ENCODE data around the gene PDZD7.
A peak's percentile ranks its signal among the peaks of the same experiment; 100 is the strongest.

PDZD7 gene

GRCh38 chr10:101044117-101044516, 13.2 kb upstream of the PDZD7 start:
- H3K27me3 ChIP-seq (replicated peaks; ENCODE audit: insufficient read depth, low read length) = peaks cover 8% of the 10 kb centered on the region

GRCh38 chr10:101043363-101043707, 12.4 kb upstream of the PDZD7 start:
- no peak for DNase-seq
- Histone ChIP-seq H3K36me3 (replicated peaks; ENCODE audit: insufficient read depth, low read length) (no peaks in the 10 kb centered on the region), H2AFZ (ENCODE audit: low read length) (peak overlapping the region; percentile 68), H3F3A (ENCODE audit: insufficient read depth, low read length) (peaks cover 7% of the 10 kb centered on the region; the same call in 1 of the 2 replicates), H3K9me2 (replicated peaks; ENCODE audit: insufficient read depth, low read length) (no peaks in the 10 kb centered on the region), H3K9me3 (replicated peaks; ENCODE audit: insufficient read depth, low read length) (no peaks in the 10 kb centered on the region), H3K4me1 (ENCODE audit: low read length) (peaks cover 17% of the 10 kb centered on the region), H3K79me2 (ENCODE audit: low read length) (no peaks in the 10 kb centered on the region), H3K4me2 (ENCODE audit: low read depth, low read length) (peak overlapping the region; percentile 75), H3K27ac (ENCODE audit: low read length) (peak overlapping the region; percentile 16; the same call in 1 of the 2 replicates), H3K27me3 (replicated peaks; ENCODE audit: insufficient read depth, low read length) (no peaks in the 10 kb centered on the region; the same call in 1 of the 2 replicates), H3K4me3 (ENCODE audit: low read length) (peak overlapping the region; percentile 75), H3K9ac (ENCODE audit: low read length) (peak overlapping the region; percentile 67; the same call in 1 of the 2 replicates), H4K20me1 (ENCODE audit: insufficient read depth, low read length) (no peaks in the 10 kb centered on the region)
- no peak for TF ChIP-seq CTCF (IDR thresholded peaks at IDR 0.05; ENCODE audit: low read length)
- TF ChIP-seq EZH2 (optimal IDR thresholded peaks at IDR 0.05; ENCODE audit: low read depth, low read length) = no peak
- TF ChIP-seq EZH2phosphoT487 (IDR thresholded peaks at IDR 0.05; ENCODE audit: low read length) = no peak

More at GRCh38 chr10:101044117-101044516, 13.2 kb upstream of the PDZD7 start:
- H3K79me2 ChIP-seq (ENCODE audit: low read length) = no peaks in the 10 kb centered on the region
- no peak overlapping the region for H2AFZ ChIP-seq (ENCODE audit: low read length)
- no peak overlapping the region for H3K4me2 ChIP-seq (ENCODE audit: low read depth, low read length)
- no peak overlapping the region for H3K27ac ChIP-seq (ENCODE audit: low read length)
- TF ChIP-seq EZH2 (optimal IDR thresholded peaks at IDR 0.05; ENCODE audit: low read depth, low read length) (no peak), CTCF (IDR thresholded peaks at IDR 0.05; ENCODE audit: low read length) (no peak), EZH2phosphoT487 (IDR thresholded peaks at IDR 0.05; ENCODE audit: low read length) (no peak)
- H3K36me3 ChIP-seq (replicated peaks; ENCODE audit: insufficient read depth, low read length) = no peaks in the 10 kb centered on the region
- H3K9me3 ChIP-seq (replicated peaks; ENCODE audit: insufficient read depth, low read length) = no peaks in the 10 kb centered on the region
- H3K9ac ChIP-seq (ENCODE audit: low read length) = no peak overlapping the region
- peaks cover 17% of the 10 kb centered on the region for H3K4me1 ChIP-seq (ENCODE audit: low read length)
- H3K9me2 ChIP-seq (replicated peaks; ENCODE audit: insufficient read depth, low read length) = no peaks in the 10 kb centered on the region
- DNase-seq = no peak
- H3F3A ChIP-seq (ENCODE audit: insufficient read depth, low read length) = peaks cover 7% of the 10 kb centered on the region; the same call in 1 of the 2 replicates
- no peak overlapping the region for H3K4me3 ChIP-seq (ENCODE audit: low read length)
- H4K20me1 ChIP-seq (ENCODE audit: insufficient read depth, low read length) = no peaks in the 10 kb centered on the region

GRCh38 chr10:101042667-101043362, 11.9 kb upstream of the PDZD7 start:
- H4K20me1 ChIP-seq (ENCODE audit: insufficient read depth, low read length) = no peaks in the 10 kb centered on the region
- DNase-seq = peak; percentile 96
- H2AFZ ChIP-seq (ENCODE audit: low read length) = peak overlapping the region; percentile 68
- H3K4me1 ChIP-seq (ENCODE audit: low read length) = peaks cover 17% of the 10 kb centered on the region
- H3K9me3 ChIP-seq (replicated peaks; ENCODE audit: insufficient read depth, low read length) = no peaks in the 10 kb centered on the region
- peaks cover 7% of the 10 kb centered on the region; the same call in 1 of the 2 replicates for H3F3A ChIP-seq (ENCODE audit: insufficient read depth, low read length)
- H3K9ac ChIP-seq (ENCODE audit: low read length) = peak overlapping the region; percentile 67
- peak overlapping the region; percentile 16; the same call in 1 of the 2 replicates for H3K27ac ChIP-seq (ENCODE audit: low read length)
- no peaks in the 10 kb centered on the region for H3K9me2 ChIP-seq (replicated peaks; ENCODE audit: insufficient read depth, low read length)
- peak overlapping the region; percentile 75 for H3K4me2 ChIP-seq (ENCODE audit: low read depth, low read length)
- no peaks in the 10 kb centered on the region for H3K36me3 ChIP-seq (replicated peaks; ENCODE audit: insufficient read depth, low read length)
- TF ChIP-seq EZH2 (optimal IDR thresholded peaks at IDR 0.05; ENCODE audit: low read depth, low read length) (no peak), CTCF (IDR thresholded peaks at IDR 0.05; ENCODE audit: low read length) (no peak), EZH2phosphoT487 (IDR thresholded peaks at IDR 0.05; ENCODE audit: low read length) (no peak)
- H3K27me3 ChIP-seq (replicated peaks; ENCODE audit: insufficient read depth, low read length) = no peaks in the 10 kb centered on the region; the same call in 1 of the 2 replicates
- peak overlapping the region; percentile 75 for H3K4me3 ChIP-seq (ENCODE audit: low read length)
- no peaks in the 10 kb centered on the region for H3K79me2 ChIP-seq (ENCODE audit: low read length)
